ENCODE results near the gene SHROOM4. TPM values are rescaled to one million over a fixed set of nuclear protein-coding genes. Genes with fewer than 3 reads are reported as not detected.

SHROOM4 gene
- total RNA-seq, 4 donors from 2014 or later, result 3.3 to 10.0 (median 8.9) TPM

DNA sequence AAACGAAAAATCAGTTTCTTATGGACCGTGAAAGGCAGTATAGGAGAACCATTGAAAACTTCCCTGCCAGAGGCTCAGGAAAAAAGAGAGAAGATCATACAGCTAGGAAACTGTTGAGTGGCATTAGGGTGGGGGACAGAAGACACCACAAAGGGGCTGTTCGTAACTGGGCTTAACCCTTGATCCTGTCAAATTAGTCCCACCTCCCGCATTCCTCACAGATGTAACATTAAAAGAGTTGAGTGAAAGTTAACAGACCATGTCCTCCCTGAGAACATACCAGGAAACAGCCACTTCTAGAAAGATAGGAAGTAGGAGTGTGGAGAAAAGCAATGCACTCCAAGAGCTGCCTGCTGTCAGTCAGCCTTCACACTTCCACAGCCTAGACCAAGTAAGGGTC lies 8.7 kb downstream of the SHROOM4 start:
- no peaks in the 10 kb centered on the region for H3K4me1 ChIP-seq
- H3K4me3 ChIP-seq, result no peak overlapping the region
- H3K27ac ChIP-seq, result no peak overlapping the region
- no peaks in the 10 kb centered on the region for H3K36me3 ChIP-seq
- H3K27me3 ChIP-seq, result no peaks in the 10 kb centered on the region
- no peak for DNase-seq
- TF ChIP-seq, protein P1, sequence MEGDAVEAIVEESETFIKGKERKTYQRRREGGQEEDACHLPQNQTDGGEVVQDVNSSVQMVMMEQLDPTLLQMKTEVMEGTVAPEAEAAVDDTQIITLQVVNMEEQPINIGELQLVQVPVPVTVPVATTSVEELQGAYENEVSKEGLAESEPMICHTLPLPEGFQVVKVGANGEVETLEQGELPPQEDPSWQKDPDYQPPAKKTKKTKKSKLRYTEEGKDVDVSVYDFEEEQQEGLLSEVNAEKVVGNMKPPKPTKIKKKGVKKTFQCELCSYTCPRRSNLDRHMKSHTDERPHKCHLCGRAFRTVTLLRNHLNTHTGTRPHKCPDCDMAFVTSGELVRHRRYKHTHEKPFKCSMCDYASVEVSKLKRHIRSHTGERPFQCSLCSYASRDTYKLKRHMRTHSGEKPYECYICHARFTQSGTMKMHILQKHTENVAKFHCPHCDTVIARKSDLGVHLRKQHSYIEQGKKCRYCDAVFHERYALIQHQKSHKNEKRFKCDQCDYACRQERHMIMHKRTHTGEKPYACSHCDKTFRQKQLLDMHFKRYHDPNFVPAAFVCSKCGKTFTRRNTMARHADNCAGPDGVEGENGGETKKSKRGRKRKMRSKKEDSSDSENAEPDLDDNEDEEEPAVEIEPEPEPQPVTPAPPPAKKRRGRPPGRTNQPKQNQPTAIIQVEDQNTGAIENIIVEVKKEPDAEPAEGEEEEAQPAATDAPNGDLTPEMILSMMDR (IDR thresholded peaks at IDR 0.05), result no peak
- no peak for TF ChIP-seq POLR2A (IDR thresholded peaks at IDR 0.05)
- H3K9me3 ChIP-seq, result no peaks in the 10 kb centered on the region

DNA sequence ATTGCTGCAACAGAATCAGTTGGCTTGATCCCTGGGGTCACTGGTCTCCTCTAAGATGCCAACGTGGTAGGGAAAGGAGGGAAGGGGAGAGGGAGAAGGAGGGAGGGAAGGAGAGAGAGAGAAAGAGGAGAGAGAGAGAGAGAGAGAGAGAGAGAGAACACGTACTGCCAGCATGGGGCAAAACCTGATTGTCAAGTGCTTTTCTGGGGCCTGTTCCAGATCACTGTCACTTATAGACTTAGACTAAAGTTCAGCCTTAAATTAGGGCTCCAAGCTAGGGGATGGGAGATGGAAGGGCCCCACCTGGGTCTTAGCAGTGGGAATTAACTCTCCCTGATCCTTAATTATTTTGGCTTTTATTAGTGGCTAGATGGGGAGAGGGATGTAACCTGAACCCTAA lies 12.9 kb downstream of the SHROOM4 start:
- Histone ChIP-seq H3K27ac (no peak overlapping the region), H3K27me3 (no peaks in the 10 kb centered on the region), H3K36me3 (no peaks in the 10 kb centered on the region), H3K4me3 (no peak overlapping the region), H3K4me1 (no peaks in the 10 kb centered on the region), H3K9me3 (no peaks in the 10 kb centered on the region)
- TF ChIP-seq, protein P1 (IDR thresholded peaks at IDR 0.05), result no peak
- no peak for TF ChIP-seq POLR2A (IDR thresholded peaks at IDR 0.05)
- no peak for DNase-seq

DNA sequence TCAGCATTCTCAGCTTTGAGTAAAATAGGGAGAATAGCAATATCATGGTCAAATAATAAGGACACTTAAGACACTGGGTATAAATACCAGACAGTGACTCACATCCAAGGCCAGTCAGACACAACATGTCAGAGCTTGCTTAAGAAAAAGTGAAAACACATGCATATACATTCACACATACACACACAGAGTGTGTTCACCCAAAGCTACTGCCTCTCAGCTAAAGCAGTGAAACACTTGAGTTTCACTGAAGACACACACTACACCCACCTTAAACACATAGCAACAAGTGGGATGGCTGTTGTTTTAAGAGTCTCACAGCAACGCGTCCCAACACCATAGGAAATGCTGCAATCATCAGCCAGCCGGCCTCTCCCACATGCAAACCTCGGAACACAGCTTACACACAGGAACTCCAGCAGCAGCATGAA lies 14.4 kb downstream of the SHROOM4 start:
- H3K9me3 ChIP-seq, result no peaks in the 10 kb centered on the region
- H3K4me1 ChIP-seq, result no peaks in the 10 kb centered on the region
- H3K27me3 ChIP-seq, result no peaks in the 10 kb centered on the region
- peak in 1 of 3 donors; percentile 44 for DNase-seq
- H3K4me3 ChIP-seq, result no peak overlapping the region
- TF ChIP-seq, protein P1 (IDR thresholded peaks at IDR 0.05), result no peak
- no peak for TF ChIP-seq POLR2A (IDR thresholded peaks at IDR 0.05)
- no peaks in the 10 kb centered on the region for H3K36me3 ChIP-seq
- no peak overlapping the region for H3K27ac ChIP-seq

DNA sequence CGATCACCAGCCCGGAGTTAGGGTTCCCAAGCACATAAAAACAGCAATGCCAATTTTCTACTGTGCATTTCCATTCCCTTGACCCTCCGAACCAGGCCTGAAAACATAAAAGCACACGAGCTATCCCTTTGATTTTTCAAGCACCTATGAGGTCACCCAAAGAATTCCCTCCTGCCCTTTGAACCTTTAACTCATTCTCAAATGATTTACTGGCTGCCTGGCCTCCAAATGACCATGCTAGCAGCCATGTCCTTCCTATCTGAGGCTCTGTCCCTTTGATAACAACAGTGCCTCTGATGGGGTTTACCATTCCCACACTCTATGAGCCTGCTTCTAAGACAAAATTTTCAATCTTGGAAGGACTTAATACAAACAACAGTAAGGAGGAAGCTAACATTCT lies 15.2 kb downstream of the SHROOM4 start:
- H3K4me3 ChIP-seq, result no peak overlapping the region
- TF ChIP-seq, protein P1 (IDR thresholded peaks at IDR 0.05), result no peak
- no peaks in the 10 kb centered on the region for H3K4me1 ChIP-seq
- DNase-seq, result no peak
- H3K27ac ChIP-seq, result no peak overlapping the region
- no peaks in the 10 kb centered on the region for H3K36me3 ChIP-seq
- no peaks in the 10 kb centered on the region for H3K27me3 ChIP-seq
- H3K9me3 ChIP-seq, result no peaks in the 10 kb centered on the region

DNA sequence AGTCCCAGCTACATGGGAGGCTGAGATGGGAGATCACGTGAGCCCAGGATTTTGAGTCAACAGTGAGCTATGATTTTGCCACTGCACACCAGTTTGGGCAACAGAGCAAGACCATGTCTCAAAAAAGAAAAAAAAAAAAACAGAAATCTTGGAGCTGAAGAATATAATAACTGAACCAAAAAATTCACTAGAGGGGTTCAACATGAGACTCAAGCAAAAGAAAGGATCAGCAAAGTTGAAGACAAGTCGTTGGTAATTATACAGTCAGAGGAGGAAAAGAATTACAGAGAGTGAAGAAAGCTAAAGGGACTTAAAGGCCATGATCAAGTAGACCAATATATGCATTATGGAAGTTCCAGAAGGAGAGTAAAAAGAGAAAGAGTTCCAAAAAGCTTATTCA lies 26.9 kb downstream of the SHROOM4 start:
- no peak for TF ChIP-seq POLR2A (IDR thresholded peaks at IDR 0.05)
- TF ChIP-seq, protein P1 (IDR thresholded peaks at IDR 0.05), result no peak
- H3K4me1 ChIP-seq, result no peaks in the 10 kb centered on the region
- H3K36me3 ChIP-seq, result no peaks in the 10 kb centered on the region
- H3K9me3 ChIP-seq, result no peaks in the 10 kb centered on the region
- no peak overlapping the region for H3K4me3 ChIP-seq
- no peak overlapping the region for H3K27ac ChIP-seq
- DNase-seq, result no peak
- no peaks in the 10 kb centered on the region for H3K27me3 ChIP-seq

DNA sequence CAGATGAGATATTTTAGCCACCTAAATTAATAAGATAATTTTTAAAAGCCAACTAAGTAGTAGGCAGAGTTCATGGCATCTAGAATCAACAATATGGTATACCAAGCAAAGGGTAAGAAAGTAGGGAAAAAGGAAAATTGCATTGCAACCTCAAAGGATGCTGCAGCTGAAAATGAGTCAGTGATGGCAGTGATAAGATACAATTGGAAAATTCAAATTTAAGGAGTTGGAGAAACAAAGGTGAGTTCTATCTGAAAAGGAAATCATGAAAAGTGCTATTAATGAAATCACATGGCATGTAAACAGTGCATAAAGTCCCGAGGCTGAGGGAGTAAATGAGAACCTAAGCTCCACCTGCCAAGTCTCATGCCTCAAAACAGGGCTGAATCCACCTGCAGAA lies 33.9 kb downstream of the SHROOM4 start:
- TF ChIP-seq POLR2A (IDR thresholded peaks at IDR 0.05), result no peak
- TF ChIP-seq, protein P1 (IDR thresholded peaks at IDR 0.05), result no peak
- Histone ChIP-seq H3K4me1 (no peaks in the 10 kb centered on the region), H3K4me3 (no peak overlapping the region), H3K27ac (no peak overlapping the region), H3K36me3 (no peaks in the 10 kb centered on the region), H3K27me3 (no peaks in the 10 kb centered on the region), H3K9me3 (no peaks in the 10 kb centered on the region)
- DNase-seq, result no peak

All from Peyer's patch (tissue), 4 donors.